WTC11 (cell line): ENCODE results near the gene CSNK2A2. TPM values are rescaled to one million over a fixed set of nuclear protein-coding genes. Genes with fewer than 3 reads are reported as not detected.

Experiments used
- ATAC-seq: fragments of 200-7000 bp; cut with Tn5 transposase; 2 replicates; pipeline ENCODE4 v1.10.0; 2021; ENCODE audit warnings: mild to moderate bottlenecking, moderate library complexity
- CTCF ChIA-PET: fragments of 300-600 bp; sonication (Branson Sonifier 250); formaldehyde crosslinking; loops from one replicate; lab custom pipeline; 2021; ENCODE audit warnings: antibody characterized with exemption; lab: Charles Lee
- POLR2A ChIA-PET: fragments of 350-600 bp; sonication (Branson Sonifier 250); formaldehyde crosslinking; loops from one replicate; lab custom pipeline; 2021; ENCODE audit warnings: antibody characterized with exemption; lab: Charles Lee
- DNase-seq: peaks from one replicate; pipeline ENCODE4 v3.0.0; 2021; ENCODE audit warnings: low spot score
- H3K27ac Mint-ChIP-seq: 2 replicates; pipeline ENCODE4 v1.8.0; 2021; ENCODE audit warnings: mixed read lengths
- H3K27me3 Mint-ChIP-seq: 2 replicates; pipeline ENCODE4 v1.8.0; 2021; ENCODE audit warnings: low read depth, mild to moderate bottlenecking, moderate library complexity, mixed read lengths
- H3K36me3 Mint-ChIP-seq: 2 replicates; pipeline ENCODE4 v1.8.0; 2021; ENCODE audit warnings: mixed read lengths
- H3K4me1 Mint-ChIP-seq: 2 replicates; pipeline ENCODE4 v1.8.0; 2022; ENCODE audit warnings: mixed read lengths
- H3K4me3 Mint-ChIP-seq: 2 replicates; pipeline ENCODE4 v1.8.0; 2021; ENCODE audit warnings: mild to moderate bottlenecking, moderate library complexity, mixed read lengths
- H3K9me3 Mint-ChIP-seq: 2 replicates; pipeline ENCODE4 v1.8.0; 2021; ENCODE audit warnings: mixed read lengths
- E2F5 ChIP-seq: sonication (generic); formaldehyde crosslinking; IDR thresholded peaks from 2 replicates; pipeline ENCODE4 v1.8.1; 2022; ENCODE audit warnings: mild to moderate bottlenecking, moderate library complexity, missing genetic modification reagents
- EMX1 ChIP-seq: fragments of 250-450 bp; sonication (Bioruptor Pico); IDR thresholded peaks from 2 replicates; pipeline ENCODE4 v1.8.0; 2021; ENCODE audit warnings: mild to moderate bottlenecking
- FOXP1 ChIP-seq: sonication (generic); formaldehyde crosslinking; IDR thresholded peaks from 2 replicates; pipeline ENCODE4 v1.8.0; 2022; ENCODE audit warnings: missing genetic modification reagents, mild to moderate bottlenecking, moderate library complexity, borderline replicate concordance
- MYBL2 ChIP-seq: sonication (generic); formaldehyde crosslinking; IDR thresholded peaks from 2 replicates; pipeline ENCODE4 v1.8.1; 2023; ENCODE audit warnings: mild to moderate bottlenecking, moderate library complexity, missing genetic modification reagents
- NR3C1 ChIP-seq: sonication (generic); formaldehyde crosslinking; conservative IDR thresholded peaks from 2 replicates; pipeline ENCODE4 v1.8.1; 2023; ENCODE audit warnings: low read depth, mild to moderate bottlenecking, missing genetic modification reagents
- PREB ChIP-seq: sonication (generic); formaldehyde crosslinking; IDR thresholded peaks from 2 replicates; pipeline ENCODE4 v1.8.1; 2022; ENCODE audit warnings: mild to moderate bottlenecking, missing genetic modification reagents, moderate library complexity, borderline replicate concordance
- SMAD3 ChIP-seq: sonication (generic); formaldehyde crosslinking; IDR thresholded peaks from 2 replicates; pipeline ENCODE4 v1.8.0; 2022; ENCODE audit warnings: missing genetic modification reagents, mild to moderate bottlenecking, borderline replicate concordance
- SMAD4 ChIP-seq: sonication (generic); formaldehyde crosslinking; IDR thresholded peaks from 2 replicates; pipeline ENCODE4 v1.8.0; 2022; ENCODE audit warnings: mild to moderate bottlenecking, missing genetic modification reagents
- ZBTB21 ChIP-seq: sonication (generic); formaldehyde crosslinking; IDR thresholded peaks from 2 replicates; pipeline ENCODE4 v1.8.1; 2023; ENCODE audit warnings: mild to moderate bottlenecking, missing genetic modification reagents, borderline replicate concordance
- ZSCAN18 ChIP-seq: fragments of 250-450 bp; sonication (Bioruptor Pico); IDR thresholded peaks from 2 replicates; pipeline ENCODE4 v2.1.2; 2022; ENCODE audit warnings: mild to moderate bottlenecking, moderate library complexity
- total RNA-seq: library from RNA; stranded (reverse); gene quantifications from 3 replicates; pipeline ENCODE4 v1.2.3, GENCODE V29; 2021
- TF ChIP-seq, protein P1 (sequence below): fragments of 250-450 bp; sonication (Bioruptor Pico); IDR thresholded peaks from 2 replicates; pipeline ENCODE4 v1.9.0; 2021; ENCODE audit warnings: mild to moderate bottlenecking, borderline replicate concordance
- TF ChIP-seq, protein P2 (sequence below): fragments of 250-450 bp; sonication (Bioruptor Pico); IDR thresholded peaks from 2 replicates; pipeline ENCODE4 v1.9.0; 2021; ENCODE audit warnings: mild to moderate bottlenecking
- TF ChIP-seq, protein P3 (sequence below): sonication (generic); formaldehyde crosslinking; IDR thresholded peaks from 2 replicates; pipeline ENCODE4 v1.8.0; 2023; ENCODE audit warnings: mild to moderate bottlenecking, missing genetic modification reagents
- TF ChIP-seq, protein P4 (sequence below): sonication (generic); formaldehyde crosslinking; conservative IDR thresholded peaks from 2 replicates; pipeline ENCODE4 v1.8.1; 2023; ENCODE audit warnings: mild to moderate bottlenecking, low read depth, missing genetic modification reagents, moderate library complexity
- TF ChIP-seq, protein P5 (sequence below): sonication (generic); formaldehyde crosslinking; IDR thresholded peaks from 2 replicates; pipeline ENCODE4 v1.8.1; 2022; ENCODE audit warnings: low read depth, mild to moderate bottlenecking, moderate library complexity, missing genetic modification reagents, borderline replicate concordance
- TF ChIP-seq, protein P6 (sequence below): fragments of 250-450 bp; sonication (Bioruptor Pico); conservative IDR thresholded peaks from 2 replicates; pipeline ENCODE4 v1.9.0; 2021; ENCODE audit warnings: mild to moderate bottlenecking

CSNK2A2 gene
- total RNA-seq, 1 experiment from 2014 or later, result 114 TPM

DNA sequence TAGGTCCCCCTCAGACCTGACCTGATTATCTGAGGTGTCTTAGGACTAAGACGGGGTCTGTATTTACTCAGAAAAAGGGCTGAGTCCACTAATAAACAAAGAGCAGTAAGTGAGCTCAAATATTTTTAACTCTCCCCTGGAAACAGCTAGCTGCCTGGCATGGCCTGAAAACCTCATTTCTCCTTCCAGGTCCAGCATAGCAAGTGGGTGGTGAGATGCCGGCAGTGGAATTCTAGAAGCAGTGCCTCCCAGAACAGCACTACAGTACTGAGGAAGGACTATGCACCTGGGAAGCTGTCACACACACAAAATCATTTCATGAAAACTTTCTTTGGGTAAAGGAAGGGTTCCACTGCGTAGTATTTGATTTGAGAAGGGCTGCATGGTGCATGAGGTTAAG lies 39.2 kb downstream of the CSNK2A2 start:
- H3K27me3 Mint-ChIP-seq, result no peaks in the 10 kb centered on the region
- H3K4me1 Mint-ChIP-seq, result peaks cover 3% of the 10 kb centered on the region; the same call in 1 of the 2 replicates
- DNase-seq, result no peak
- peak overlapping the region; percentile 88 for H3K27ac Mint-ChIP-seq
- ATAC-seq, result no peak
- peaks cover 12% of the 10 kb centered on the region for H3K36me3 Mint-ChIP-seq
- ChIA-PET POLR2A (no interaction called here), CTCF (interaction anchor here (1.0 to 1.6 kb wide), 2 partner anchors 14 to 37 kb away, joined by 3 to 4 read pairs; no protein-coding TSS in a partner anchor)
- H3K9me3 Mint-ChIP-seq, result no peaks in the 10 kb centered on the region
- H3K4me3 Mint-ChIP-seq, result no peak overlapping the region
- TF ChIP-seq PREB (CRISPR knock-in tag), result no peak
- no peak for TF ChIP-seq E2F5
- TF ChIP-seq, protein P1, sequence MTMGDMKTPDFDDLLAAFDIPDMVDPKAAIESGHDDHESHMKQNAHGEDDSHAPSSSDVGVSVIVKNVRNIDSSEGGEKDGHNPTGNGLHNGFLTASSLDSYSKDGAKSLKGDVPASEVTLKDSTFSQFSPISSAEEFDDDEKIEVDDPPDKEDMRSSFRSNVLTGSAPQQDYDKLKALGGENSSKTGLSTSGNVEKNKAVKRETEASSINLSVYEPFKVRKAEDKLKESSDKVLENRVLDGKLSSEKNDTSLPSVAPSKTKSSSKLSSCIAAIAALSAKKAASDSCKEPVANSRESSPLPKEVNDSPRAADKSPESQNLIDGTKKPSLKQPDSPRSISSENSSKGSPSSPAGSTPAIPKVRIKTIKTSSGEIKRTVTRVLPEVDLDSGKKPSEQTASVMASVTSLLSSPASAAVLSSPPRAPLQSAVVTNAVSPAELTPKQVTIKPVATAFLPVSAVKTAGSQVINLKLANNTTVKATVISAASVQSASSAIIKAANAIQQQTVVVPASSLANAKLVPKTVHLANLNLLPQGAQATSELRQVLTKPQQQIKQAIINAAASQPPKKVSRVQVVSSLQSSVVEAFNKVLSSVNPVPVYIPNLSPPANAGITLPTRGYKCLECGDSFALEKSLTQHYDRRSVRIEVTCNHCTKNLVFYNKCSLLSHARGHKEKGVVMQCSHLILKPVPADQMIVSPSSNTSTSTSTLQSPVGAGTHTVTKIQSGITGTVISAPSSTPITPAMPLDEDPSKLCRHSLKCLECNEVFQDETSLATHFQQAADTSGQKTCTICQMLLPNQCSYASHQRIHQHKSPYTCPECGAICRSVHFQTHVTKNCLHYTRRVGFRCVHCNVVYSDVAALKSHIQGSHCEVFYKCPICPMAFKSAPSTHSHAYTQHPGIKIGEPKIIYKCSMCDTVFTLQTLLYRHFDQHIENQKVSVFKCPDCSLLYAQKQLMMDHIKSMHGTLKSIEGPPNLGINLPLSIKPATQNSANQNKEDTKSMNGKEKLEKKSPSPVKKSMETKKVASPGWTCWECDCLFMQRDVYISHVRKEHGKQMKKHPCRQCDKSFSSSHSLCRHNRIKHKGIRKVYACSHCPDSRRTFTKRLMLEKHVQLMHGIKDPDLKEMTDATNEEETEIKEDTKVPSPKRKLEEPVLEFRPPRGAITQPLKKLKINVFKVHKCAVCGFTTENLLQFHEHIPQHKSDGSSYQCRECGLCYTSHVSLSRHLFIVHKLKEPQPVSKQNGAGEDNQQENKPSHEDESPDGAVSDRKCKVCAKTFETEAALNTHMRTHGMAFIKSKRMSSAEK (CRISPR knock-in tag), result no peak
- TF ChIP-seq FOXP1, result no peak
- no peak for TF ChIP-seq EMX1 (CRISPR knock-in tag)
- TF ChIP-seq ZBTB21, result no peak
- TF ChIP-seq, protein P2, sequence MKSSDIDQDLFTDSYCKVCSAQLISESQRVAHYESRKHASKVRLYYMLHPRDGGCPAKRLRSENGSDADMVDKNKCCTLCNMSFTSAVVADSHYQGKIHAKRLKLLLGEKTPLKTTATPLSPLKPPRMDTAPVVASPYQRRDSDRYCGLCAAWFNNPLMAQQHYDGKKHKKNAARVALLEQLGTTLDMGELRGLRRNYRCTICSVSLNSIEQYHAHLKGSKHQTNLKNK (CRISPR knock-in tag), result no peak
- no peak for TF ChIP-seq NR3C1 (CRISPR knock-in tag)
- TF ChIP-seq, protein P3, sequence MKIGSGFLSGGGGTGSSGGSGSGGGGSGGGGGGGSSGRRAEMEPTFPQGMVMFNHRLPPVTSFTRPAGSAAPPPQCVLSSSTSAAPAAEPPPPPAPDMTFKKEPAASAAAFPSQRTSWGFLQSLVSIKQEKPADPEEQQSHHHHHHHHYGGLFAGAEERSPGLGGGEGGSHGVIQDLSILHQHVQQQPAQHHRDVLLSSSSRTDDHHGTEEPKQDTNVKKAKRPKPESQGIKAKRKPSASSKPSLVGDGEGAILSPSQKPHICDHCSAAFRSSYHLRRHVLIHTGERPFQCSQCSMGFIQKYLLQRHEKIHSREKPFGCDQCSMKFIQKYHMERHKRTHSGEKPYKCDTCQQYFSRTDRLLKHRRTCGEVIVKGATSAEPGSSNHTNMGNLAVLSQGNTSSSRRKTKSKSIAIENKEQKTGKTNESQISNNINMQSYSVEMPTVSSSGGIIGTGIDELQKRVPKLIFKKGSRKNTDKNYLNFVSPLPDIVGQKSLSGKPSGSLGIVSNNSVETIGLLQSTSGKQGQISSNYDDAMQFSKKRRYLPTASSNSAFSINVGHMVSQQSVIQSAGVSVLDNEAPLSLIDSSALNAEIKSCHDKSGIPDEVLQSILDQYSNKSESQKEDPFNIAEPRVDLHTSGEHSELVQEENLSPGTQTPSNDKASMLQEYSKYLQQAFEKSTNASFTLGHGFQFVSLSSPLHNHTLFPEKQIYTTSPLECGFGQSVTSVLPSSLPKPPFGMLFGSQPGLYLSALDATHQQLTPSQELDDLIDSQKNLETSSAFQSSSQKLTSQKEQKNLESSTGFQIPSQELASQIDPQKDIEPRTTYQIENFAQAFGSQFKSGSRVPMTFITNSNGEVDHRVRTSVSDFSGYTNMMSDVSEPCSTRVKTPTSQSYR (CRISPR knock-in tag), result no peak
- TF ChIP-seq, protein P4, sequence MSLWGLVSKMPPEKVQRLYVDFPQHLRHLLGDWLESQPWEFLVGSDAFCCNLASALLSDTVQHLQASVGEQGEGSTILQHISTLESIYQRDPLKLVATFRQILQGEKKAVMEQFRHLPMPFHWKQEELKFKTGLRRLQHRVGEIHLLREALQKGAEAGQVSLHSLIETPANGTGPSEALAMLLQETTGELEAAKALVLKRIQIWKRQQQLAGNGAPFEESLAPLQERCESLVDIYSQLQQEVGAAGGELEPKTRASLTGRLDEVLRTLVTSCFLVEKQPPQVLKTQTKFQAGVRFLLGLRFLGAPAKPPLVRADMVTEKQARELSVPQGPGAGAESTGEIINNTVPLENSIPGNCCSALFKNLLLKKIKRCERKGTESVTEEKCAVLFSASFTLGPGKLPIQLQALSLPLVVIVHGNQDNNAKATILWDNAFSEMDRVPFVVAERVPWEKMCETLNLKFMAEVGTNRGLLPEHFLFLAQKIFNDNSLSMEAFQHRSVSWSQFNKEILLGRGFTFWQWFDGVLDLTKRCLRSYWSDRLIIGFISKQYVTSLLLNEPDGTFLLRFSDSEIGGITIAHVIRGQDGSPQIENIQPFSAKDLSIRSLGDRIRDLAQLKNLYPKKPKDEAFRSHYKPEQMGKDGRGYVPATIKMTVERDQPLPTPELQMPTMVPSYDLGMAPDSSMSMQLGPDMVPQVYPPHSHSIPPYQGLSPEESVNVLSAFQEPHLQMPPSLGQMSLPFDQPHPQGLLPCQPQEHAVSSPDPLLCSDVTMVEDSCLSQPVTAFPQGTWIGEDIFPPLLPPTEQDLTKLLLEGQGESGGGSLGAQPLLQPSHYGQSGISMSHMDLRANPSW, result no peak
- TF ChIP-seq, protein P5, sequence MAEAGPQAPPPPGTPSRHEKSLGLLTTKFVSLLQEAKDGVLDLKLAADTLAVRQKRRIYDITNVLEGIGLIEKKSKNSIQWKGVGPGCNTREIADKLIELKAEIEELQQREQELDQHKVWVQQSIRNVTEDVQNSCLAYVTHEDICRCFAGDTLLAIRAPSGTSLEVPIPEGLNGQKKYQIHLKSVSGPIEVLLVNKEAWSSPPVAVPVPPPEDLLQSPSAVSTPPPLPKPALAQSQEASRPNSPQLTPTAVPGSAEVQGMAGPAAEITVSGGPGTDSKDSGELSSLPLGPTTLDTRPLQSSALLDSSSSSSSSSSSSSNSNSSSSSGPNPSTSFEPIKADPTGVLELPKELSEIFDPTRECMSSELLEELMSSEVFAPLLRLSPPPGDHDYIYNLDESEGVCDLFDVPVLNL (CRISPR knock-in tag), result no peak
- no peak for TF ChIP-seq SMAD4 (CRISPR knock-in tag)
- TF ChIP-seq, protein P6, sequence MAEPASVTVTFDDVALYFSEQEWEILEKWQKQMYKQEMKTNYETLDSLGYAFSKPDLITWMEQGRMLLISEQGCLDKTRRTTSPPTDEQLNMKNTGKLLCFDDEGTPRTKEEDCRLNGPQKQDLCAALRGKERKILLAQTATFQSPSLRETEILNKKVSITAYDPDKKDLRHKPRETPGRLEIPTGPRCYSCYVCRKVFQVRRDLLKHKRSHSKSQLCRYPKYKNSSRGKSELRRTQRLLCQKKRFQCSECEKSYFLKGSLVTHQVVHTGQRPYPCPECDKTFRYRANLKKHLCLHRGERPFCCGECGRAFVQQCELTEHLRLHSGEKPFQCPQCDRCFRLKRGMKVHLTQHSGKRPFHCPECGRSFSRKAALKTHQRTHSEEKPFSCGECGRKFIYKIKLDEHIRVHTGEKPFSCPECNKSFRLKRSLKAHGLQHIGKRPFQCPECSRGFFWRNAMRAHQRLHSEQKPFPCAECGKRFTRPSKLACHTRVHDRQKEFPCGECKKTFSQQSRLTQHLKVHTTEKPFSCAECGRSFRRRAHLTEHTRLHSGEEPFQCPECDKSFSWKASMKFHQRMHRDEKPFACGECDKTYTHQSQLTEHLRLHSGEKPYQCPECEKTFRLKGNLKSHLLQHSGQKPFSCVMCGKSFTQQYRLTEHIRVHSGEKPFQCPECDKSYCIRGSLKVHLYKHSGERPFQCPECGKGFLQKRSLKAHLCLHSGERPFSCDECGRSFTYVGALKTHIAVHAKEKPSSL (CRISPR knock-in tag), result no peak
- TF ChIP-seq MYBL2, result no peak
- no peak for TF ChIP-seq ZSCAN18
- TF ChIP-seq SMAD3 (CRISPR knock-in tag), result no peak
